HG03108 (cell line): ENCODE data around the gene ARAP2.
A peak's percentile ranks its signal among the peaks of the same experiment; 100 is the strongest.

ENCODE experiments used
- ATAC-seq: cut with Tn5 transposase; IDR thresholded peaks from one replicate; pipeline ENCODE4 v1.9.1; 2021; ENCODE audit warnings: moderate library complexity; ENCODE audit not compliant: unreplicated experiment

The ARAP2 gene

GRCh38 chr4:36138220-36138619 lies 106.1 kb downstream of the ARAP2 start:
- ATAC-seq = no peak

- ATAC-seq = no peak
Measured at GRCh38 chr4:36137336-36137735, 107.0 kb downstream of the ARAP2 start.

- no peak for ATAC-seq
Measured at GRCh38 chr4:36133658-36134057, 110.7 kb downstream of the ARAP2 start.

- no peak for ATAC-seq
Measured at GRCh38 chr4:36133086-36133485, 111.2 kb downstream of the ARAP2 start.

GRCh38 chr4:36130641-36131040 lies 113.7 kb downstream of the ARAP2 start:
- no peak for ATAC-seq

GRCh38 chr4:36128689-36129088 lies 115.6 kb downstream of the ARAP2 start:
- no peak for ATAC-seq

- no peak for ATAC-seq
Measured at GRCh38 chr4:36123906-36124305, 120.4 kb downstream of the ARAP2 start.

GRCh38 chr4:36115312-36115711 lies 129.0 kb downstream of the ARAP2 start:
- ATAC-seq = no peak

- ATAC-seq = no peak
Measured at GRCh38 chr4:36111172-36111571, 133.1 kb downstream of the ARAP2 start.

GRCh38 chr4:36099509-36099908 lies 144.8 kb downstream of the ARAP2 start:
- ATAC-seq = no peak

GRCh38 chr4:36094995-36095394 lies 149.3 kb downstream of the ARAP2 start:
- no peak for ATAC-seq

GRCh38 chr4:36091997-36092396 lies 152.3 kb downstream of the ARAP2 start:
- ATAC-seq = no peak

- ATAC-seq = no peak
Measured at GRCh38 chr4:36088542-36088941, 155.8 kb downstream of the ARAP2 start.

- ATAC-seq = no peak
Measured at GRCh38 chr4:36086261-36086786, 158.0 kb downstream of the ARAP2 start.

- no peak for ATAC-seq
Measured at GRCh38 chr4:36082817-36083216, 161.5 kb downstream of the ARAP2 start.

GRCh38 chr4:36081185-36081584 lies 163.1 kb downstream of the ARAP2 start:
- peak; percentile 93 for ATAC-seq

GRCh38 chr4:36079666-36080065 lies 164.6 kb downstream of the ARAP2 start:
- no peak for ATAC-seq

- no peak for ATAC-seq
Measured at GRCh38 chr4:36078319-36078718, 166.0 kb downstream of the ARAP2 start.

- ATAC-seq = no peak
Measured at GRCh38 chr4:36072529-36072928, 171.8 kb downstream of the ARAP2 start.

GRCh38 chr4:36067116-36067515 lies 177.2 kb downstream of the ARAP2 start:
- ATAC-seq = no peak

GRCh38 chr4:36065274-36065871 lies 178.9 kb downstream of the ARAP2 start:
- ATAC-seq = no peak

- no peak for ATAC-seq
Measured at GRCh38 chr4:36064117-36064516, 180.2 kb downstream of the ARAP2 start.

- no peak for ATAC-seq
Measured at GRCh38 chr4:36056136-36056535, 188.2 kb downstream of the ARAP2 start.
